COLO668 (cell line): ENCODE results near the gene HCFC1.

Experiments used
- DNase-seq: peaks from one replicate; lab custom pipeline; 2025; ENCODE audit not compliant: unreplicated experiment; lab: John Stamatoyannopoulos, UW

Gene HCFC1

GRCh38 chrX:153960077-153960476 lies 11.5 kb downstream of the HCFC1 start:
- no peak for DNase-seq

GRCh38 chrX:153959649-153960048 lies 12.0 kb downstream of the HCFC1 start:
- no peak for DNase-seq

- no peak for DNase-seq
Observed at GRCh38 chrX:153958605-153959004, 13.0 kb downstream of the HCFC1 start.

GRCh38 chrX:153957224-153957623 lies 14.4 kb downstream of the HCFC1 start:
- DNase-seq, result no peak

- DNase-seq, result no peak
Observed at GRCh38 chrX:153956044-153956907, 15.3 kb downstream of the HCFC1 start.

- DNase-seq, result no peak
Observed at GRCh38 chrX:153955228-153955732, 16.3 kb downstream of the HCFC1 start.

- DNase-seq, result no peak
Observed at GRCh38 chrX:153954558-153955227, 16.9 kb downstream of the HCFC1 start.

GRCh38 chrX:153953892-153954557 lies 17.6 kb downstream of the HCFC1 start:
- DNase-seq, result no peak

GRCh38 chrX:153953342-153953830 lies 18.2 kb downstream of the HCFC1 start:
- DNase-seq, result peak; percentile 66

GRCh38 chrX:153952373-153953026 lies 19.1 kb downstream of the HCFC1 start:
- DNase-seq, result no peak

- DNase-seq, result no peak
Observed at GRCh38 chrX:153951683-153952372, 19.8 kb downstream of the HCFC1 start.

- DNase-seq, result no peak
Observed at GRCh38 chrX:153950127-153950526, 21.5 kb downstream of the HCFC1 start.

- DNase-seq, result no peak
Observed at GRCh38 chrX:153948847-153949805, 22.5 kb downstream of the HCFC1 start.

GRCh38 chrX:153948002-153948466 lies 23.6 kb downstream of the HCFC1 start:
- DNase-seq, result no peak

GRCh38 chrX:153947009-153947769 lies 24.4 kb downstream of the HCFC1 start:
- DNase-seq, result peak; percentile 83

- no peak for DNase-seq
Observed at GRCh38 chrX:153945956-153946943, 25.4 kb downstream of the HCFC1 start.

- no peak for DNase-seq
Observed at GRCh38 chrX:153944800-153945150, 26.8 kb downstream of the HCFC1 start.
